SK-MEL-5 (cell line): ENCODE results near the gene HIVEP2. TPM values are rescaled to one million over a fixed set of nuclear protein-coding genes. Genes with fewer than 3 reads are reported as not detected.

Experiments used
- DNase-seq: peaks from one replicate; pipeline ENCODE4 v3.0.0-alpha.2; 2016; ENCODE audit warnings: low read depth, low spot score
- in situ Hi-C: cut with HindIII; loops from 2 replicates; pipeline ENCODE4 v1.10.0; 2016; ENCODE audit warnings: low sequenced_read_pairs, high pct_unique_total_duplicates, low pct_unique_long_range_greater_than_20kb
- total RNA-seq: library from RNA; depleted of rRNA; stranded (reverse); fragments of >200 nt; shearing (Covaris generic); gene quantifications from 2 replicates; pipeline ENCODE4 v1.2.3, GENCODE V29; 2014

Gene HIVEP2
- total RNA-seq, 1 experiment from 2014 or later: 6.4 TPM

DNA sequence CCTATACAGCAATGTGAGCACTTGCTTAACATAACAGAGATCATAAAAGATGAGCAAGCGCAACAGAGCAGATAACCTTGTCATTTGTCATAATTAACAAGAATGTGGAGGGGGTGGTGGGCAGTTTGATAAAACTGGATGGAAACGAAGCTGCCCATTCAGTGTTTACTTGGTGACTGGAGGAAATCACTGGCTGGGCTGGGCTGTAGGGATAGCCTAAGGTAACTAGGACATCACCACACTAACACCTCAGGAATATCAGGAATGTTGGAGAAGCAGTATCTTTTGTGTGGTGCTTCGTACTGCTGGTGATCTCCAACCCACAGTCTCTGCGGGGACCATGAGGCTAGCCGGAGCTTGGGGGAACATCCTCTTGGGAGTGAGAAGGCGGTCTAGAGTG is 218.4 kb downstream of the HIVEP2 start:
- no peak for DNase-seq
- in situ Hi-C loops: no loop called here

DNA sequence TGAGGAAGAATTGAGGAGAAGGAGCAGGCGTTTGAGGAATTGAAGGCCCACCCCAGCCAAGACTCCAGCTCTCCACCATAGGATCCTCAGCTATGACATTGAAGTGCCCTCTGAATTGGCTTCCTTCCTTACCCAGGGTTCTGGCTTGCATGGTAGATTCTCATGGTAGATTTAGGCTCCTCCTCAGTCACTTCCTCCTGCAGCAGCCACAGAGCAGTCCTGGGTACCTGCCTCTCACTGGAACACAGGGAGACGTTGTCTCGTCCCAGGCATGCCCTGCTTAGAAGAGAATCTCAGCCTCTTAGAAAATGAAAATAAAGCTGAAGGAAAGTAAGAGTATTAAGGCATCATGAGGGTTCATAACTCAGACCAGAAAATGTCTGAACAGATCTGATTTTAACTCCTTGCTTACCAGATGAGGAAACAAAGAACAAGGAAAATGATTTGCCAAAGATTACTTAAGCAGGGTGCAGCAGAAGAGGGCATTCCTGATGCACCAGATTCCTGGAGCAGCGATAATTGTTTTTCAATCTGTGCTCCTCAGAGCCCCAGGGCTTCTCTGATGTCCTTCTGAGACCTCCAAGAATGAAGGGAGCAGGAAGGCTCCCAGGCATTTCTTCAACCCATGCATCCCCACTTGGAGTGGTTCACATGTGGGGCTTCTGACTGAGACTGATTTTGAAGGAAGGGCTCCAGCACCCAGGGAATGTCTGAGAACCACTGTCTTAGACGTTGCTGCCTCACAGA is 219.8 kb downstream of the HIVEP2 start:
- no peak for DNase-seq
- in situ Hi-C loops: no loop called here

DNA sequence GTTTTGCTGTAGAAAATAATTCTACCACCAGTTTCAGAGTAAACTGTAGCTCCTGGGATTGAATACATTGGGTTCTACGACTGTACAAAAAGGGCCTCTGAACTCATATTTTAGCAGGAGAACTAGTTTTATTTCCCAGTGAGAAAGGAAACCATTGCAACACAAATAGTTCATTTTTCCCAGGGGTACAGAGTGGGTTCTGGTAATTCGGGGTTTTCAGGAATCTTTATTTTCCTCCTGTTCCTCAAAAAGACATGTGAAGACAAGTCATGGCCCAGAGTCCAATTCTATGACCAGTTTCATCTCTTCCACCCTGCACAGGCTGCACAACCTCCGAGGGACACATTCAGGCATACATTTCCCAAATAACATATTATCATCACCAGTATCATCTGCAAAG is 222.1 kb downstream of the HIVEP2 start:
- in situ Hi-C loops: no loop called here
- DNase-seq: no peak

DNA sequence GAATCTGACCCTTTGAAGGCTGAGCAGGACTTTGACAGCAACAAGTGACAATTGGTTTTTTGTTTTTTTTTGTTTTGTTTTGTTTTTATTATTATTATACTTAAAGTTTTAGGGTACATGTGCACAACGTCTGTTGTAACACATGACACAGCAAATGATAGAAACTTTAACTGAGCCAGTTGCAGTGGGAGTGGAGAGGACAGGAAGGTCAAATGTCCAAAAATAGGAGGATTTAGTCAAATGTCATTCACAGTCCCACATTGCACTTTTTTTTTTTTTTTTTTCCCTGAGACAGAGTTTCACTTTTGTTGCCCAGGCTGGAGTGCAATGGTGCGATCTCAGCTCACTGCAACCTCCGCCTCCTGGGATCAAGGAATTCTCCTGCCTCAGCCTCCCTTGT is 223.0 kb downstream of the HIVEP2 start:
- DNase-seq: no peak
- in situ Hi-C loops: no loop called here

DNA sequence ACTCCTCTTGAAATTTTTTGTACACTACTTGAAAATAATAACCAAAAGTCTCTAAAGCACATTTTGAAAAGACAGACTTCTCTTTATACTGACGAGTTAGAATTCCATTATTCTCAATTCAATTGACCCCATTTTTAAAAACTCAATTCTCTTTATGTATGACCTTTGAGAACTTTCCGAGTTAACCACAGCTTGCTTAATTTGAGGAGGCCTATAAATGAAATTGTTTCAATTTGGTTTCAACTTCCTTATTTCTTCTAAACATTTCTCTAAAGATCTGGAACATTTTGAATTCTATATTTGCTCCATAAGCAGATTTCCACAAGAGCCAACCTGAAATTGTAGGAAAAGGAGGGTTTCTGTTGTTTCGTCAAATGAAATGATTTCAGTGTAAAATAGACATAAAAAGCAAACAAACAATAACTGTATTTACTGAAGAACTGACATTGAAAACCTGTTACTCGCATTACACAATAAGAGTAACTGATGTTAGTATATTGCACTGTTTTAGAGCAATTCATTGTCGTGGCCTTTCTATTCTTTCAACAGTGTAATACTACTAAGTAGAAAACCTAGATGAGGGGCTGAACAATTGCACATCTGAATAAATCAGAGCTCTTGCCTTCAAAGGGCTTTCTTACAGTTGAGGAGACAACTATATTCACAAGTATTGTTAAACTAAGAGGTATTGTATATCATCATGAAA is 223.6 kb downstream of the HIVEP2 start:
- no peak for DNase-seq
- in situ Hi-C loops: no loop called here

DNA sequence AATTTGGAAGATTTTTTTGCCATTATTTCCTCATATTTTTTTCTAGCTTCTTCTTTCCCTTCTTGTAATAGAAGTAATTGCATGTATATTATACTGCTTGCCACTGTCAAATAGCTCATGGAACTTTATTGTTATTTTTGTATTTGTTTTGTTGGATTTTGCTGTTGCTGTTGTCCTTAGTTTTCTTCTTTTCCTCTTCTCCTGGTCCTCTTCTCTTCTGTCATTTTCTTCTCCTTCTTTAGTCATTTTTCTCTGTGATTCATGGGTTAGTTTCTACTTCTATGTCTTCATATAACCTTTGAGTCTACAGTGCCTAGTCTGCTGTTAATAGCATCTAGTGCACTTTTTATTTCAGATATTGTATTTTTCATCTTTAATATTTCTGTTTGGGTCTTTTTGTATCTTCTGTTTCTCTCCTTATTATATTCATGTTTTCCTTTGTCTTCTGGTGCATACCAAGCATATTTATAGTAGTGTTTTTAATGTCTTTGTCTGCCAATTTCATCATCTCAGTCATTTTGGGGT is 226.2 kb downstream of the HIVEP2 start:
- in situ Hi-C loops: no loop called here

DNA sequence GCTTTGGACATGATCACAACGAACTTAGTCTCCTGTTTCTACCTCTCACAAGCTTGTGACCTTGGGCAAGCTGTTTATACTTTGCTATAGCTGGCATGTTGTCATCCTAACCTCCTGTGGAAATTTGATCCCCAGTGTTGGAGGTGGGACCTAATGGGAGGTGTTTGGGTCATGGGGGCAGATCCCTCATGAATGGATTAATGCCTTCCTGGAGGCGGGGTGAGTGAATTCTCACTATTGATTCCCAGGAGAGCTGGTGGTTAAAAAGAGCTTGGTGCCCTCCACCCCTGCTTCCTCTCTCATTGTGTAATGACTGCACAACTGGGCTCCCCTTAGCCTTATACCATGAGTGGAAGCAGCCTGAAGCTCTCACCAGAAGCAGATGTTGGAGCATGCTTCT is 228.9 kb downstream of the HIVEP2 start:
- no peak for DNase-seq
- in situ Hi-C loops: no loop called here

More for the DNA sequence above, 226.2 kb downstream of the HIVEP2 start:
- no peak for DNase-seq

DNA sequence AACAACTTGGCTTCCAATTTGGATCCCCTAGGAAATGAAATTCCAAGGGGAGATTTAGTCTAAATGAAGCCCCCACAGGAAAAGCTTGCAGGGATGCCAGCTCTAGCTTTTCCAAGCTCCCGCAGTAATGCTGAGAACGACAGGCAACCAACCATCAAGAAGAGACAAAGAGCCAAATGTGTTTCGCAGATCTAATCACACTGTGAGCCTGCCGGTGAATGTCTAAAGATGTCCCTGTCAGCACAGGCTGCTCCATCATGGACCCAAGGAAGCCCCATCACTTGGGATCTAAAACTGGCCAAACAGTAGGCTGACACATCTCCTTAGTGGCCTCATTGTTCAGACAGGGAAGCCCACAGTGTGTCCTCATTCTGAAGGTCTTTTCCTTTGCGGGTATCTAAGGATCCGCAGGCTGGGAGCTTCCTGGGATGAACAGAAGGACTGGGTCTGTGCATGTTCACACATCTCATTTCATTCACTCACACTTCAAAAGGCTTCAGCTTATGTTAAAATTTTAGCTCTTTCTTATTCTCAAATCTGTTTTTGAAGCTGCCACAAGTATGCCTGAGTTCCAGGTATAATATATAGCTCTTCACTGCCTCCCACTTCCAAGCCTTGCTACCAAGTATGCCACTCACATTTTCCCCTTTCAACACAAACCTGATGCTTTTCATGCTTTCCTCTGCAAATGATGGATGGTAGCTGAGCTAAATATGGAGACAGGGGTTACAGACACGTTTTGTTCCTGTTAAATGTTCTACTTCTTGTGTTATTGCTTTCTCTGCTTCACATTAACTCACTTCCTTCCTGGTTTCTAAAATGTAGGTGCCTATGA is 229.8 kb downstream of the HIVEP2 start:
- DNase-seq: no peak
- in situ Hi-C loops: no loop called here

DNA sequence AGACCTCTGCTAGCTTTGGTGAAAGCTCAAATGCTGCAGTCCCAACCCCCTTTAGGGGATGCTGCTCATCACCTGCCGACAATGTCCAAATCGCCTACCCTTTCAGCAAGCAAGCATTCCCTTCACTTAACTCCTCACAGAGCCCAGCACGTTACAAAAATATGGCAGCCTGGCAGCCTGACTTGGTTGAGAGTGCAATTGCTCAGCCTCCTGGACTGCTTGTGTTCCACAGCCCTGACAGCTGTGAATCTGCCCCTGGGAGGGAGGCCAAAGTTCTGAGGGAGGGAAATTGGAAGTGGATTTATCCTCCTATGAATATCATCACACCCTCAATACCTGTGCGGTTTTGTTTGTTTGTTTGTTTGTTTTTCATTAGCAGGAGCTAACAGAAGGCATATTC is 231.0 kb downstream of the HIVEP2 start:
- in situ Hi-C loops: no loop called here
- DNase-seq: no peak

DNA sequence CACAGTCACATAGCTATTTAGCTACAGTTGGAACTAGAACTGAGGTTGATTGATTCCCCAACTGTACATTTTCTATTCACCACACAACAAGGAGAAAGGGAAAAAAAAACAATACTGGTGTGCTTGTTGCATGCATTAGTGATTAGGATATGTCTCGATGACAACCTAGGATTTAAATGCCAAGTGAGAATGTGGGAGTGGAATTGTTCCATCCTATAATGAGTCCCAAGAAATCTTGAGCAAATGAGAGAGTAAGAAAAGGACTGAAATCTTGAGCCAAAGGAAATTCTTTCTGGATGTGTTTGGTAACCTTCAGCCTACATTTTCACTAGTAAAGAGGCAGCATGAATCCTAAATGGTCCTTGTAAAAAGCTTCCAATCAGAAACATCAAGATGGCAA is 232.7 kb downstream of the HIVEP2 start:
- in situ Hi-C loops: no loop called here
- DNase-seq: no peak

DNA sequence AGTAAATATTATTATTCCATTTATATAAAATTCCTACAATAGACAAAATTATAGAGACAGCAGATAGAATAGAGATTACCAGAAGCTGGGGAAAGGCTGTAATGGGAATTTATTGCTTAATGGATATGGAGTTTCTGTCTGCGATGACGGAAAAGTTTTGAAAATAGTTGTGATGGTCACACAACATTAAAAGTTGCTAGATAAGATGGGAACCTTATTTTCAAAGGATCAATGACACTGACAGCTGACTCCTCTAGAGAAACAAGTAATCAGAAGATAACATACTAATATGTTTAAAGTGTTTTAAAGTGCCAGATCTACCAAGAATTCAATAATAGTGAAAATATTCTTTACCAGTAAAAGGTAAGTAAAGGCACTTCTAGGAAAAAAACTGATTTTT is 236.3 kb downstream of the HIVEP2 start:
- in situ Hi-C loops: no loop called here
- DNase-seq: no peak

DNA sequence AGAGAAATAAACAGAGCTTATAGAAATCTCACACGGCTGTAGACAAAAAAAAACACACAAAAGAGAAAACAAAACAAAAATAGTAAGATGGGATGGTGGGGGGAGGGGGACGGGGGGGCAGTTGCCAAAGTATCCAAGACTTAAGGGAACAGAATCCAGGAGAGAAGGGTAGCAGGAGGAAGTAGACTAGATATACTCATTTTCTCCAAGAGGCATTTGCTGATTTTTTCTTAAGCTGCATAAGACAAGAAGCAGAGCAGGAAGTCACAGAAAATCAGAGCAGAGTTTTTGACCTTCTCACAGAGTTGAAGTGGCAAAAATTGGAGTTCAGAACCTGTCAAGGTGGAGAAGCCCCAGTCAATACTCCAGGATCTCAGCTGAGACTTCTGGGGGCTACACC is 237.7 kb downstream of the HIVEP2 start:
- DNase-seq: no peak
- in situ Hi-C loops: no loop called here

DNA sequence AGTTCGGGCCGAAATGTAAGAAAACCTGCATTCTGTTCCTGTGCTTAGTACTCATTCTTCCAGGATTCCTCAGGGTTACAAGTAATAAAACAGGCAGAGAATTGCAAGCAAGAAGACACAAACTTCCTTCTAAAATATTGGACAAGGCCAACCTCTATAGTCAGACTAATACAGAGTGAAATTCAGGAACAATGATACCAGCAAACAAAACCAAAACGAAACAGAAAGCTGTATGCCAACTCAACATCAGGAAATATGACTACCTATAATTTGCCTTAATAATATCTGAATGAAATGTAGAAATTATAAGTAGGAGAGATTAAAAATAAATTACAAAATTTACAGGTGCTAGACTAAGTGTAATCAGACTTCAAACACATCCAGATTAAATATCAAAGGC is 238.8 kb downstream of the HIVEP2 start:
- in situ Hi-C loops: no loop called here
- DNase-seq: no peak

DNA sequence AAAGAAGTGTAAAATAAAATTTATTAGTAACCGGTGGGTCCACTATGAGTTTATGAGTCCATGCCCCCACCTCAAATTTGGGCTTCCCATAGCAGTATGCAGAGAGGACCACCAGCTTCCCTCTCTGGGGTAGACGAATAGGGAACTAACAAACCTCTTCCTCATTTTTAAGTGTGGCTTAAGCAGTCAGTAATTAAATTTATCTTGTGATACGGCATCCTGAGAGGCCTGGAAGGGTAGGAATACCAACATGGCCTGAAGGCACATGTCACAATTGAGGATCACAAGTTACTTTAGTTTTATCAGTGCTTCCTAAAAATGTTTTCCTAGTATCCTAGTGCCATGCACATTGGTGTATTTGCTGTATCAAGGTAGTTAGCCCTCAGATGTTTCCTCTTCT is 239.9 kb downstream of the HIVEP2 start:
- no peak for DNase-seq
- in situ Hi-C loops: no loop called here

DNA sequence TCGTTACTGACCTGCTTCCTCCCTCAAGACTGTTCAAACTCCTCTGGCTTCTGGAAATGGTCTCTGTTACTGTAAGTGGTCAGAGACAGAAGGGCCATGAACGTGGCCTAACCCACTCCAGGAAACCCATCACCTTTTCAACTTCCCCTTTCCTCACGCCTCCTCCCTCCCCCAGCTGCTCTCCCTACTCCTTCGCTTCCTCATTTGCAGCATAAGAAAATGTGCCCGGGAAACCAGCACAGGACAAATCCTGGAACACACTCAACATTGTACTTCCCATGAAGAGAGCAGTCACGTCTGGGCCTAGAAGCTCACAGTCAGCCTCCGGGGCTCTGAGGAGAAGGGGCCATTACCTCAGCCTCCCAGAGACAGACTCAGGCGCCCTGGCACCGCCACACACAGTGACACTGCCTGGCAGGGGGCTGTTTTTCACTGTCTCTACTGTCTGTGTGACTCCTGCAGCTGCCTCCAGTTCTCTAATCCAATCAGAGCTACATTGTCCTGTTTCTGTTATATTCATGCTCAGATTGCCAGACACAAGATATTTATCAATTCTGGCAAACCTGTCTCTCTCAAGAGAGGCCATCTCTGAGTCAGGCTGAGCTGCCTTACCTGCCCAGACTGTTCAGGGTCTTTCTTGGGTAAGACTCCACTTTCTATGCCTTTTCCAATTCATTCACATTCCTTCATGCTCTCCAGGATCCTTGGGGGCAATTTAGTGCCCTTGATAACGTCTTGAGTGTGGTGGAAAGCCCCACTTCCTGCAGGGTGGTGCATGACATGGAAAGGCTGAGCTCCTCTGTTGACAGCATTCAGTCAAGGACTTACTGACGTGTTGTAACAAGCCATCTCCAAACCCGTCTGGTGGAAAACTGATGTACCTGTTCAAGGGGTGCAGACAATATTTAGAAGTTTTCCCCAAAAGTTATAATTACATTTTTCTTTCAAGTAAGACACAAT is 242.2 kb downstream of the HIVEP2 start:
- in situ Hi-C loops: no loop called here
- DNase-seq: no peak
